Measurements from ENCODE around the gene CDKAL1.

CDKAL1 gene

DNA sequence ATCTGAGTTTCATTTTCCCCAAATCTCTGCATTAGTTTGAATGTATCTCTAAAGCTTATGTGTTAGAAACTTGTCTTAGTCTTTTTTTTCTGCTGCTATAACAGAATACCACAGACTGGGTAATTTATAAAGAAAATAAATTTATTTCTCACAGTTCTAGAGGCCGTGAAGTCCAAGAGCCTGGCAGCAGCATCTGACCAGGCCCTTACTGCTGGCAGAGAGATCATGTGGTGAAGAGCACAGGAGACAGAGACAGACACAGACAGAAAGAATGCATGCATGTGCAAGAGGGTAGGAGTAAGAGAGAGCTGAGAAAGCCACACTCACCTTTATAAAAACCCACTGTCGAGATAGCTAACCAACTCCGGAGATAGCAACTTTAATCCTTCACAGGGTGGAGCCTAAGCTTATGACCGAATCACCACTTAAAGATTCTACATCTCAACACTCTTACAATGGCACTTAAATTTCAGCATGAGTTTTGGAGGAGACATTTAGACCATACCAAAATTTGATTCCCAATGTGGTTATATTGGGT, 646.6 kb downstream of the CDKAL1 start:
- no peak for TF ChIP-seq SIN3A (IDR thresholded peaks at IDR 0.05; ENCODE audit: borderline replicate concordance, insufficient read depth, low read length)

DNA sequence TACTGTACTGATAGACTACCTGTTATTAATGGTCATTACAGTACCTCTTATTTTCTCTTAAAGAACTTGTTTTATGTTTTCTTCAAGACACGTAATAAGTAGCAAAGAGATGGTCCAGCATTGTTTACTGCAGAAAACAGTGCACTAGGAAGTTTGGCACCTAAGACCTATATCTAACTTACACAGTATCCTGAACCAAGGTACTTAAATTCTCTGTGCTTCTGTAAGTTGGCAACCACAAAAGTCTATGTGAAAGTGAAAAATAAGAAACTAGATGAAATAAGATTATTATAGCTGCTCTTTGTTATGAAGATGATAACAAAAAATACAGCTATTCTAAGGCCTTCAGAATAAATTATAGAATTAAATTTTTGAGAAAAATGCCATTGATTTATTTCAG, 647.6 kb downstream of the CDKAL1 start:
- TF ChIP-seq, protein P1, sequence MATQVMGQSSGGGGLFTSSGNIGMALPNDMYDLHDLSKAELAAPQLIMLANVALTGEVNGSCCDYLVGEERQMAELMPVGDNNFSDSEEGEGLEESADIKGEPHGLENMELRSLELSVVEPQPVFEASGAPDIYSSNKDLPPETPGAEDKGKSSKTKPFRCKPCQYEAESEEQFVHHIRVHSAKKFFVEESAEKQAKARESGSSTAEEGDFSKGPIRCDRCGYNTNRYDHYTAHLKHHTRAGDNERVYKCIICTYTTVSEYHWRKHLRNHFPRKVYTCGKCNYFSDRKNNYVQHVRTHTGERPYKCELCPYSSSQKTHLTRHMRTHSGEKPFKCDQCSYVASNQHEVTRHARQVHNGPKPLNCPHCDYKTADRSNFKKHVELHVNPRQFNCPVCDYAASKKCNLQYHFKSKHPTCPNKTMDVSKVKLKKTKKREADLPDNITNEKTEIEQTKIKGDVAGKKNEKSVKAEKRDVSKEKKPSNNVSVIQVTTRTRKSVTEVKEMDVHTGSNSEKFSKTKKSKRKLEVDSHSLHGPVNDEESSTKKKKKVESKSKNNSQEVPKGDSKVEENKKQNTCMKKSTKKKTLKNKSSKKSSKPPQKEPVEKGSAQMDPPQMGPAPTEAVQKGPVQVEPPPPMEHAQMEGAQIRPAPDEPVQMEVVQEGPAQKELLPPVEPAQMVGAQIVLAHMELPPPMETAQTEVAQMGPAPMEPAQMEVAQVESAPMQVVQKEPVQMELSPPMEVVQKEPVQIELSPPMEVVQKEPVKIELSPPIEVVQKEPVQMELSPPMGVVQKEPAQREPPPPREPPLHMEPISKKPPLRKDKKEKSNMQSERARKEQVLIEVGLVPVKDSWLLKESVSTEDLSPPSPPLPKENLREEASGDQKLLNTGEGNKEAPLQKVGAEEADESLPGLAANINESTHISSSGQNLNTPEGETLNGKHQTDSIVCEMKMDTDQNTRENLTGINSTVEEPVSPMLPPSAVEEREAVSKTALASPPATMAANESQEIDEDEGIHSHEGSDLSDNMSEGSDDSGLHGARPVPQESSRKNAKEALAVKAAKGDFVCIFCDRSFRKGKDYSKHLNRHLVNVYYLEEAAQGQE (IDR thresholded peaks at IDR 0.05; ENCODE audit: insufficient read depth in 1 of 2, low read depth in 2 of 2, low read length in 2 of 2): no peak
- no peak for TF ChIP-seq TAF1 (IDR thresholded peaks at IDR 0.05; ENCODE audit: borderline replicate concordance, insufficient read depth, low read length)
- TF ChIP-seq FOXP2 (optimal IDR thresholded peaks at IDR 0.05; ENCODE audit: borderline replicate concordance, extremely low read depth, extremely low read length, insufficient read depth): no peak
- TF ChIP-seq POLR2AphosphoS5 (IDR thresholded peaks at IDR 0.05; ENCODE audit: low read depth, low read length): no peak
- no peak for TF ChIP-seq SIN3A (IDR thresholded peaks at IDR 0.05; ENCODE audit: borderline replicate concordance, insufficient read depth, low read length)

DNA sequence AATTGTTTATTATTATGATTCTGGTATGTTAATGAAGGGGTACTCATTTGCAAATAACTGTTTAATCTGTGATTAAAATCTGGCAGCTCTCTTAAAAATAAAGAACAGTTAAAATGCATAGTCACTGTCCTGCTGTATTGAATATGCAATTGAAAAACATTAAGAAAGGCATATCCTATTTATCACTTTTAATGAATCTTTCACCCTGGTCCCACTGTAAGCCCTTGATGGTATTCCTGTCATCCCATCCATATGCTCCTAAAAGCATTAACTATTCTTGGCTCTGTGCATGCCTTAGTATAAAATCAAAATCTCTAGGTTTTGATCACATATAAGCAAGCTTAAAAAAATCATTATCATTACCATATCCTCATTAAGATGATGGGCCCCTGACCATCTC, 648.3 kb downstream of the CDKAL1 start:
- TF ChIP-seq POLR2AphosphoS5 (IDR thresholded peaks at IDR 0.05; ENCODE audit: low read depth, low read length): no peak
- TF ChIP-seq TAF1 (IDR thresholded peaks at IDR 0.05; ENCODE audit: borderline replicate concordance, insufficient read depth, low read length): no peak
- TF ChIP-seq FOXP2 (optimal IDR thresholded peaks at IDR 0.05; ENCODE audit: borderline replicate concordance, extremely low read depth, extremely low read length, insufficient read depth): no peak
- TF ChIP-seq, protein P1 (IDR thresholded peaks at IDR 0.05; ENCODE audit: insufficient read depth in 1 of 2, low read depth in 2 of 2, low read length in 2 of 2): no peak
- no peak for TF ChIP-seq SIN3A (IDR thresholded peaks at IDR 0.05; ENCODE audit: borderline replicate concordance, insufficient read depth, low read length)

DNA sequence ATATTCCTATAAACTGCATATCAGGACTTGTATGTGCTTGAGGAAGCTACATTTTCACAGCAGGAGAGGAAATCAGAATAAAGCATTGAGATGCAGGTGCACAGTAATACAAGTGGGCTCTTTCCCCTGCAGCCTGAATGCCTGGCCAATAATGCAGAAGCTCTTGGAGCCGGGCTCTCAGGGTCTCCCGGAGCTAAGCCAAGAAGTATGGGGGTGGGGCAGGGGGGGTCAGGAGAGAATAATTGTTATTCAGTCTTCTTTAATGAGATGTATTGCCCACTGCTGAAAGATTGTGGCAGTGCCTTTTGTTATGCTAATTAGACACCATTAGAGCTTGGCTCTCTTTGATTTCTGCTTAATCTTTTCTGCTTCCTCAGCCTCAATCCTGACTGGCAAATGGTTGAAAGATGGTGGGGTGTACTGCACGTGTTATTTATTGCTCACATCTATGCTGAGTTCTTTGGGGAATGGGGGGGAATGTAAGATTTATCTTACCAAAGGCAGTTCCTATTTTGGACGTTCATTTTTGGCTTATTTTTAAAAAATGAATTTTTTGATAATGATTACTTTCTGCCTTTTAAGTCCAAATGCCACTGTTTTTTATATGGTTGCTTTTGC, 651.7 kb downstream of the CDKAL1 start:
- TF ChIP-seq POLR2AphosphoS5 (IDR thresholded peaks at IDR 0.05; ENCODE audit: low read depth, low read length) (no peak), TAF1 (IDR thresholded peaks at IDR 0.05; ENCODE audit: borderline replicate concordance, insufficient read depth, low read length) (no peak), FOXP2 (optimal IDR thresholded peaks at IDR 0.05; ENCODE audit: borderline replicate concordance, extremely low read depth, extremely low read length, insufficient read depth) (no peak), SIN3A (IDR thresholded peaks at IDR 0.05; ENCODE audit: borderline replicate concordance, insufficient read depth, low read length) (no peak)
- TF ChIP-seq, protein P1 (IDR thresholded peaks at IDR 0.05; ENCODE audit: insufficient read depth in 1 of 2, low read depth in 2 of 2, low read length in 2 of 2): no peak

DNA sequence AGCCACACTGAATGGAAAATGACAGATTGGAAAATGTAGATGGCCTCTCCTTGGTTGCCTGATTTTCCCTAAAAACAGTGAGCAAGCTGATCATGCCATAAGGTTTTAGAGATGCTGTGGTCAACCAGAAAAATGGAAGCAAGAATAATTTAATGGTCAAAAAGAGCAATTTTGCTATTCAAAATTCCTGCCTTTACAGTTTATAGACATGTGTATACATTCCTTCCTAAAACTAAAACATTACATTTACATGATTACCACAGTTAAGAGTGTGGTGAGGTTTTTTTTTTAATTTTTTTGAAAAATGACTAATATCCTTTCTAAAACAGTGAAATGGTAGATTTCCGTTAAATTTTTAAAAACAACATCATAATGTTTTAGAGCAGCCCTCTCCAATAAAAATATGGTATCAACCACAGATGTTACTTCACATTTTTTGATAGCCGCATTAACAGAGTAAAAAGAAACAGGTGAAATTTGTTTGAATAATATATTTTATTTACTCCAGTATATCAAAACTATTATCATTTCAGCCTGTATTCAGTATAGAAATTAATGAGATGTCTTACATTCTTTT, 652.3 kb downstream of the CDKAL1 start:
- TF ChIP-seq, protein P1 (IDR thresholded peaks at IDR 0.05; ENCODE audit: insufficient read depth in 1 of 2, low read depth in 2 of 2, low read length in 2 of 2): no peak
- no peak for TF ChIP-seq SIN3A (IDR thresholded peaks at IDR 0.05; ENCODE audit: borderline replicate concordance, insufficient read depth, low read length)
- no peak for TF ChIP-seq POLR2AphosphoS5 (IDR thresholded peaks at IDR 0.05; ENCODE audit: low read depth, low read length)
- TF ChIP-seq TAF1 (IDR thresholded peaks at IDR 0.05; ENCODE audit: borderline replicate concordance, insufficient read depth, low read length): no peak
- TF ChIP-seq FOXP2 (optimal IDR thresholded peaks at IDR 0.05; ENCODE audit: borderline replicate concordance, extremely low read depth, extremely low read length, insufficient read depth): no peak
